DOHH2 (cell line): Measurements from ENCODE around the gene CST3.

Experiments used
- EZH2phosphoT487 ChIP-seq: fragments of 200-600 bp; sonication (generic); IDR thresholded peaks from 2 replicates; pipeline ENCODE4 v1.6.1; 2017; ENCODE audit warnings: borderline replicate concordance, mild to moderate bottlenecking, antibody characterized with exemption, low read length, moderate library complexity, mixed read lengths
- TF ChIP-seq, protein P1 (sequence below): fragments of 200-600 bp; sonication (generic); IDR thresholded peaks from one replicate; pipeline ENCODE4 v1.5.1; 2014; ENCODE audit warnings: antibody characterized with exemption, mild to moderate bottlenecking, low read depth, low read length; ENCODE audit not compliant: poor library complexity, severe bottlenecking

GRCh38 chr20:23586735-23587525 is 50.8 kb downstream of the CST3 start:
- TF ChIP-seq, protein P1, sequence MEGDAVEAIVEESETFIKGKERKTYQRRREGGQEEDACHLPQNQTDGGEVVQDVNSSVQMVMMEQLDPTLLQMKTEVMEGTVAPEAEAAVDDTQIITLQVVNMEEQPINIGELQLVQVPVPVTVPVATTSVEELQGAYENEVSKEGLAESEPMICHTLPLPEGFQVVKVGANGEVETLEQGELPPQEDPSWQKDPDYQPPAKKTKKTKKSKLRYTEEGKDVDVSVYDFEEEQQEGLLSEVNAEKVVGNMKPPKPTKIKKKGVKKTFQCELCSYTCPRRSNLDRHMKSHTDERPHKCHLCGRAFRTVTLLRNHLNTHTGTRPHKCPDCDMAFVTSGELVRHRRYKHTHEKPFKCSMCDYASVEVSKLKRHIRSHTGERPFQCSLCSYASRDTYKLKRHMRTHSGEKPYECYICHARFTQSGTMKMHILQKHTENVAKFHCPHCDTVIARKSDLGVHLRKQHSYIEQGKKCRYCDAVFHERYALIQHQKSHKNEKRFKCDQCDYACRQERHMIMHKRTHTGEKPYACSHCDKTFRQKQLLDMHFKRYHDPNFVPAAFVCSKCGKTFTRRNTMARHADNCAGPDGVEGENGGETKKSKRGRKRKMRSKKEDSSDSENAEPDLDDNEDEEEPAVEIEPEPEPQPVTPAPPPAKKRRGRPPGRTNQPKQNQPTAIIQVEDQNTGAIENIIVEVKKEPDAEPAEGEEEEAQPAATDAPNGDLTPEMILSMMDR = no peak
- TF ChIP-seq EZH2phosphoT487 = no peak
